GM10266 (cell line): ENCODE results near the gene CXCL17.

Experiments used
- DNase-seq: peaks from one replicate; pipeline ENCODE4 v3.0.0; 2012; ENCODE audit errors: extremely low spot score
- TF ChIP-seq, protein P1 (sequence below): IDR thresholded peaks from 2 replicates; pipeline ENCODE4 v1.5.1; 2012; ENCODE audit warnings: mild to moderate bottlenecking, low read depth; ENCODE audit not compliant: control insufficient read depth, insufficient read depth; ENCODE audit errors: missing control alignments

Gene CXCL17

DNA sequence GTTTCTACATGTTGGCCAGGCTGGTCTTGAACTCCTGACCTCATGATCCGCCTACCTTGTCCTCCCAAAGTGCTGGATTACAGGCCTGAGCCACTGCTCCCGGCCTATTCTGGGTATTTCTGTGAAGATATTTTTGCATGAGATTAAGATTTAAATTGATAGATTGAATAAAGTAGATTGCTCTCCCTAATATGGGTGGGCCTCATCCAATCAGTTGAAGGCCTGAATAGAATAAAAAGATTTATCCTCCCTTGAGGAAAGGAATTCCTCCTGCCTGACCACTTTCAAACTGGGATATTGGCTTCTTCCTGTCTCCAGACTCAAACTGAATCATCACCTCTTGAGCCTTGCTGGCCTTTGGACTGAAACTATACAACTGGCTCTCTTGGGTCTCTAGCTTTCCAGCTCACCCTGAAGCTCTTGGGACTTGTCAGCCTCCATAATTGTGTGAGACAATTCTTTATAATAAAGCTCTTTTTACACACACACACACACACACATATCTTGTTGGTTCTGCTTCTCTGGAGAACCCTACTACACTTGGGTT is 36.1 kb upstream of the CXCL17 start:
- DNase-seq = no peak
- TF ChIP-seq, protein P1, sequence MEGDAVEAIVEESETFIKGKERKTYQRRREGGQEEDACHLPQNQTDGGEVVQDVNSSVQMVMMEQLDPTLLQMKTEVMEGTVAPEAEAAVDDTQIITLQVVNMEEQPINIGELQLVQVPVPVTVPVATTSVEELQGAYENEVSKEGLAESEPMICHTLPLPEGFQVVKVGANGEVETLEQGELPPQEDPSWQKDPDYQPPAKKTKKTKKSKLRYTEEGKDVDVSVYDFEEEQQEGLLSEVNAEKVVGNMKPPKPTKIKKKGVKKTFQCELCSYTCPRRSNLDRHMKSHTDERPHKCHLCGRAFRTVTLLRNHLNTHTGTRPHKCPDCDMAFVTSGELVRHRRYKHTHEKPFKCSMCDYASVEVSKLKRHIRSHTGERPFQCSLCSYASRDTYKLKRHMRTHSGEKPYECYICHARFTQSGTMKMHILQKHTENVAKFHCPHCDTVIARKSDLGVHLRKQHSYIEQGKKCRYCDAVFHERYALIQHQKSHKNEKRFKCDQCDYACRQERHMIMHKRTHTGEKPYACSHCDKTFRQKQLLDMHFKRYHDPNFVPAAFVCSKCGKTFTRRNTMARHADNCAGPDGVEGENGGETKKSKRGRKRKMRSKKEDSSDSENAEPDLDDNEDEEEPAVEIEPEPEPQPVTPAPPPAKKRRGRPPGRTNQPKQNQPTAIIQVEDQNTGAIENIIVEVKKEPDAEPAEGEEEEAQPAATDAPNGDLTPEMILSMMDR = no peak

DNA sequence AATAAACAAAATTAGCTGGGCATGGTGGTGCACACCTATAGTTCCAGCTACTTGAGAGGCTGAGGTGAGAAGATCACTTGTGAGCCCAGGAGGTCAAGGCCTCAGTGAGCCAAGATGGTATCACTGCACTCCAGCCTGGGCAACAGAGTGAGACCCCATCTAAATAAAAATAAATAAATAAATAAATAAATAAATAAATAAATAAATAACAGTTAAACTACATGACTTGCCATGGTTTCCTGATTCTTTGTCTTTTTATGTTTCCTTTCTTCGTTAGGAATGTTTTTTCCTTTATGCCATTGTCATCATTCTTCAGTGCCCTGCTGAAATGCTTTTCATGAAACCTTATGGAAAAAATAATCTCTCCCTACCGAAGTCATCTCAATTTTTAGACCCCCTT is 35.2 kb upstream of the CXCL17 start:
- TF ChIP-seq, protein P1 = no peak
- no peak for DNase-seq

- no peak for DNase-seq
- TF ChIP-seq, protein P1 = no peak
These were observed 34.4 kb upstream of the CXCL17 start for GRCh38 chr19:42477117-42477516.

GRCh38 chr19:42475366-42475765 is 32.6 kb upstream of the CXCL17 start:
- TF ChIP-seq, protein P1 = no peak
- no peak for DNase-seq

DNA sequence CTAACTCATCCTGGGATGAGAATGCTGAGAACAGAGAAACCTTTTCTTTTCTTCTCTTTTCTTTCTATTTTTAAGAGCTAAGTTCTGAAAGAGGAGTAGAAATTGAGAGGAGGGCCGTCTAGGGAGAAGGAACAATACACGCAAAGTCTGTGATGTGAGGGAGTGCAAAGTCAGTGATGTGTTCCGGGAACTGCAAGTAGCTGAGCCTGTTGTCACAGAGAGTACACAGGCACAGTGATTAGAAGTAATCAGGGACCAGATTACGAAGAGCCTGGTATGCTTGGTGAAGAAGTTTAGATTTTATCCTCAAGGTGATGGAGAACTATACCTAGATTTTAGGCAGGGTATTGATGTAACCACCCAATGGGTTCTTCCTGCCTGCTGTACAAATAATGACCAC is 32.0 kb upstream of the CXCL17 start:
- TF ChIP-seq, protein P1 = no peak
- DNase-seq = no peak

DNA sequence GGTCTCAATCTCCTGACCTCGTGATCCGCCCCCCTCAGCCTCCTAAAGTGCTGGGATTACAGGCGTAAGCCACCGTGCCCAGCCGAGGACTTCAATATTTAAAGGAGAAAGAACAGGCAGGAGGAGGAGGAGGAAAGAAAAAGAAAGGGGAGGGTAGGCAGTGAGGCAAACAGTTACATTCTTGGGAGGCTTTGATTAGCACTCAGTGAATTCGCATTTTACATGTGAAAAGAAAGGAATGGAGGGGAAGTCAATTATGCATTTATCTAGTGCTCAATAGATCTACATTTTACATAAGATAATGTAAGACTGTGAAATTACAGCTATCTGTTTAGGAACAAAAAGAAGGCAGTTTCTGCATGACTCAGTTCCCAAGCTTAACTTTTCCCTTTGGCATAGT is 30.9 kb upstream of the CXCL17 start:
- DNase-seq = no peak
- TF ChIP-seq, protein P1 = no peak

DNA sequence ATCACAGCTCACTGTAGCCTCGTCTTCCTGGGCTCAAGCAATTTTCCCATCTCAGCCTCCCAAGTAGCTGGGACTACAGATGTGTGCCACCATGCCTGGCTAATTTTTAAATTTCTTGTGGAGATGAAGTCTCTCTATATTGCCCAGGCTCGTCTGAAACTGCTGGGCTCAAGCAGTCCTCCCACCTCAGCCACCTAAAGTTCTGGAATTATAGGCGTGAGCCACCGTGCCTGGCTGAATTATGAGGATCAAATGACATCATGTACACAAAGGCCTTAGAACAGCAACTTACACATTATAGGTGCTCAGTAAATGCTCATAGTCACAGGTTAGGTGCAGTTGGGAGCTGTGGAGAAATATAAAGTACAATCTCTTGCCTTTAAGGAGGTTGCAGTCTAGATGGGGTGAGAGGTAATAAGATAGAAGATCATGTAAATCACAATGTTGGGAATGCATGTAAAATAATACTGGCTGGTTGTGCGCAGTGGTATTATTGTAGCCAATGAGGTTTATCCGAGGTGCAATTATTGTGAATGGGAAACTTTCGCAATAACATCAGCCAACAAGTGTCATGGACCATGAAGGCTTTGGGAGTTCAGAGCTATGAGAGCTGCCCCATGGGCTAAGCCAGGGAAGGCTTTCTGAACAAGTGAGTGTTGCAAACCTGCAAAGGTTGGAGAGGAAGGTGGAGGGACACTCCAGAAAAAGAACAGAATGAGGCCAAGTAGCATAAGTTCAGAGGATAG is 29.8 kb upstream of the CXCL17 start:
- DNase-seq = no peak
- TF ChIP-seq, protein P1 = no peak
